ENCODE data around the gene SPTAN1.

The SPTAN1 gene

GRCh38 chr9:128654481-128654880, 102.1 kb downstream of the SPTAN1 start:
- Histone ChIP-seq H4K20me1 (ENCODE audit: insufficient read depth, low read length) (no peaks in the 10 kb centered on the region), H3K79me2 (ENCODE audit: insufficient read depth, low read length) (no peaks in the 10 kb centered on the region), H2AFZ (ENCODE audit: low read length) (no peak overlapping the region), H3K36me3 (ENCODE audit: insufficient read depth, low read length) (0 out of 2 replicates have a peak, but pooled peaks cover 6% of the 10 kb centered on the region), H3K4me2 (ENCODE audit: low read length) (no peak overlapping the region; the same call in 1 of the 2 replicates), H3F3A (ENCODE audit: insufficient read depth, low read length) (no peaks in the 10 kb centered on the region), H3K9me2 (ENCODE audit: low read depth, low read length) (no peaks in the 10 kb centered on the region), H3K4me3 (ENCODE audit: low read depth, low read length, poor library complexity, severe bottlenecking) (no peak overlapping the region), H3K27me3 (ENCODE audit: insufficient read depth, low read length) (no peaks in the 10 kb centered on the region), H3K9ac (ENCODE audit: low read length) (no peak overlapping the region), H3K4me1 (ENCODE audit: insufficient read depth, low read length, severe bottlenecking) (peaks cover 11% of the 10 kb centered on the region), H3K9me3 (ENCODE audit: low read length) (no peaks in the 10 kb centered on the region), H3K27ac (ENCODE audit: low read depth, low read length, poor library complexity, severe bottlenecking) (peak overlapping the region; percentile 13)
- no peak for TF ChIP-seq CTCF (IDR thresholded peaks at IDR 0.05; ENCODE audit: low read length)
- no peak for TF ChIP-seq EZH2 (IDR thresholded peaks at IDR 0.05; ENCODE audit: borderline replicate concordance, low read length)

- H3K4me2 ChIP-seq (ENCODE audit: low read length), result peak within 1 kb of the TSS; percentile 68
- peaks cover 11% of the 10 kb centered on the region for H3K4me1 ChIP-seq (ENCODE audit: insufficient read depth, low read length, severe bottlenecking)
- H3K9ac ChIP-seq (ENCODE audit: low read length), result peak within 1 kb of the TSS; percentile 76
- no peaks in the 10 kb centered on the region for H3K9me3 ChIP-seq (ENCODE audit: low read length)
- H3K27ac ChIP-seq (ENCODE audit: low read depth, low read length, poor library complexity, severe bottlenecking), result peak within 1 kb of the TSS; percentile 95
- TF ChIP-seq EZH2 (IDR thresholded peaks at IDR 0.05; ENCODE audit: borderline replicate concordance, low read length) (no peak), CTCF (IDR thresholded peaks at IDR 0.05; ENCODE audit: low read length) (no peak)
- no peaks in the 10 kb centered on the region for H4K20me1 ChIP-seq (ENCODE audit: insufficient read depth, low read length)
- no peaks in the 10 kb centered on the region for H3K79me2 ChIP-seq (ENCODE audit: insufficient read depth, low read length)
- H2AFZ ChIP-seq (ENCODE audit: low read length), result peak within 1 kb of the TSS; percentile 0; the same call in 1 of the 2 replicates
- no peaks in the 10 kb centered on the region for H3F3A ChIP-seq (ENCODE audit: insufficient read depth, low read length)
- H3K9me2 ChIP-seq (ENCODE audit: low read depth, low read length), result no peaks in the 10 kb centered on the region
- no peaks in the 10 kb centered on the region for H3K27me3 ChIP-seq (ENCODE audit: insufficient read depth, low read length)
- 0 out of 2 replicates have a peak, but pooled peaks cover 6% of the 10 kb centered on the region for H3K36me3 ChIP-seq (ENCODE audit: insufficient read depth, low read length)
- peak within 1 kb of the TSS; percentile 69 for H3K4me3 ChIP-seq (ENCODE audit: low read depth, low read length, poor library complexity, severe bottlenecking)
These were observed 104.3 kb downstream of the SPTAN1 start, which contains the start of gene DYNC2I2 for GRCh38 chr9:128656416-128657343. DYNC2I2 (minus strand) TSS chr9:128656847; CDS start chr9:128656726, 121 bp downstream.

GRCh38 chr9:128657344-128657704, 104.9 kb downstream of the SPTAN1 start:
- Histone ChIP-seq H3K27ac (ENCODE audit: low read depth, low read length, poor library complexity, severe bottlenecking) (peak overlapping the region; percentile 95), H3K9me3 (ENCODE audit: low read length) (no peaks in the 10 kb centered on the region), H3K4me3 (ENCODE audit: low read depth, low read length, poor library complexity, severe bottlenecking) (peak overlapping the region; percentile 69), H3K79me2 (ENCODE audit: insufficient read depth, low read length) (no peaks in the 10 kb centered on the region), H3K27me3 (ENCODE audit: insufficient read depth, low read length) (no peaks in the 10 kb centered on the region), H3K9me2 (ENCODE audit: low read depth, low read length) (no peaks in the 10 kb centered on the region), H4K20me1 (ENCODE audit: insufficient read depth, low read length) (no peaks in the 10 kb centered on the region), H3K4me2 (ENCODE audit: low read length) (peak overlapping the region; percentile 68), H3K4me1 (ENCODE audit: insufficient read depth, low read length, severe bottlenecking) (peaks cover 11% of the 10 kb centered on the region), H2AFZ (ENCODE audit: low read length) (no peak overlapping the region; the same call in 1 of the 2 replicates), H3F3A (ENCODE audit: insufficient read depth, low read length) (no peaks in the 10 kb centered on the region), H3K9ac (ENCODE audit: low read length) (peak overlapping the region; percentile 76), H3K36me3 (ENCODE audit: insufficient read depth, low read length) (0 out of 2 replicates have a peak, but pooled peaks cover 6% of the 10 kb centered on the region)
- TF ChIP-seq CTCF (IDR thresholded peaks at IDR 0.05; ENCODE audit: low read length) (no peak), EZH2 (IDR thresholded peaks at IDR 0.05; ENCODE audit: borderline replicate concordance, low read length) (no peak)

Measured in OCI-LY1 (cell line).